Anterior cingulate cortex (tissue), 58 donors: ENCODE results near the gene TAF5.
A peak's percentile ranks its signal among the peaks of the same experiment; 100 is the strongest.
"Not testable (repeated sequence)": the region's sequence is repeated elsewhere in the genome, so short reads cannot be mapped to it uniquely, and the experiment has no call there.

Source experiments
- DNase-seq, 58 donors: peaks; one replicate each; lab custom pipeline; 2025; lab: John Stamatoyannopoulos, UW

TAF5 gene

GRCh38 chr10:103367782-103368518 lies at the start of gene TAF5:
TSS of gene TAF5 (plus strand) at chr10:103367976. CDS start at chr10:103367990, 14 bp downstream.
- peak; percentile 52 to 94 (median 85) for DNase-seq

GRCh38 chr10:103327906-103328305 lies 39.9 kb upstream of the TAF5 start:
- no peak for DNase-seq

GRCh38 chr10:103333934-103334520 lies 33.7 kb upstream of the TAF5 start:
- DNase-seq: no peak

- DNase-seq: no peak
These were observed 33.2 kb upstream of the TAF5 start for GRCh38 chr10:103334567-103334966.

DNA sequence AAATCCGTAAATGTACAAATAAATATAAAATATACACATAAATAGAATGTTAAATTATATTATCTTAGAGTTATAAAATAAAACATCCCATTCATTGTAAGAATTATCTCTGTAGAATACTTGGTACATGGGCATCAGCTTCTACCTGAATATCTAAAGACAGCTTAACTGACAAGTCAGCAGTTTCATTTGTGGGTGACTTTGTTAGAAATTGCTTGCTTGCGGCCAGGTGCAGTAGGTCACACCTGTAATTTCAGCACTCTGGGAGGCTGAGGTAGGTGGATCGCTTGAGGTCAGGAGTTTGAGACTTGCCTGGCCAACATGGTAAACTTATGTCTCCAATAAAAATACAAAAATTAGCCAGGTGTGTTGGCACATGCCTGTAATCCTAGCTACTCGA lies 31.4 kb upstream of the TAF5 start:
- DNase-seq: no peak

GRCh38 chr10:103350175-103350516 lies 17.6 kb upstream of the TAF5 start:
- no peak for DNase-seq

DNA sequence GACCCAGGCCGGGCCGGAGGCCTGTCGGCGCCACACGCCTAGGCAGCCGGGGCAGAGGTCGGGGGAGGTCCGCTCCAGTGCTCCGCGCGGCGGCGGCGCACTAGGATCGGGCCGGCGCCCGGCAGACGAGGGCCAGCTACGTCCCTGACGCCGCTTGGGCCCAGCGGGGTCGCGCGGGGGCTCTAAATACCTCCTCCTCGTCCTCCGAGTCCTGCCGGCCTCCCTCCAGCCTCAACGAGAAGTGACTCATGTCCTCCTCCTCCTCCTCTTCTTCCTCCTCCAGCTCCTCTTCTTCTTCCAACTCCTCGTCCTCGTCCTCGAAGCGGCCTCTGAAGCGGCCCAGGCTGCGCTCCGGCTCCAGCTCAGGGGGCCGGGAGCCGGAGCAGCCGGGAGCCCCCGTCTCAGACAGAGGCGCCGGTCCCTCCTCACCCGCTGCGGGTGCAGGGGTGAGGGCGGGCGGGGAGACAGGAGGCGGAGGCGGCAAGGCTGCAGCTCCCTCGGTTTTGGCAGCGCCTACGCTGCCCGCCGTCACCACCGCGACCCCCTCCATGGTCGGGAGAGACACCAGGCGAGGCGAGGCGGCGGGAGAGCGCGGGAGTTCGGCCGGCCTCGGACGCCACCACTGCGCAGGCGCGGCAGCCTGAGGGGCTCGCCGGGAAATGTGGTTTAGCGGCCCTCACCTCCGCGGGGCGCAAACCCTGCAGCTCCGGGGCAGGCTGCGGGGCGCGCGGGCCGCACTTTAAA lies 17.1 kb upstream of the TAF5 start, which contains the start of gene PCGF6:
PCGF6 (minus strand) TSS at position 624 of the 744 bp plus-strand sequence; CDS start at position 550, 74 bp downstream.
- DNase-seq: peak; percentile 15 to 85 (median 70)

GRCh38 chr10:103353281-103353680 lies 14.5 kb upstream of the TAF5 start:
- no peak for DNase-seq

DNA sequence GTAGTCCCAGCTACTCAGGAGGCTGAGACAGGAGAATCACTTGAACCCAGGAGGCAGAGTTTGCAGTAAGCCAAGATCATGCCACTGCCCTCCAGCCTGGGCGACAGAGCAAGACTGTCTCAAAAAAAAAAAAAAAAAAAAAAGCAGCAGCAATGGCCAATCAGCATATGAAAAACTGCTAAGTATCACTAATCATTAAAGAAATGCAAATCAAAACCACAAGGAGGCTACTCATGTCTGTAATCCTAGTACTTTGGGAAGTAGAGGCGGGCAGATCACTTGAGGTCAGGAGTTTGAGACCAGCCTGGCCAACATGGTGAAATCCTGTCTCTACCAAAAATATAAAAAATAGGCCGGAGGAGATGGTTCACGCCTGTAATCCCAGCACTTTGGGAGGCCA lies 13.2 kb upstream of the TAF5 start:
- not testable (repeated sequence) for DNase-seq

- no peak for DNase-seq
These were observed 11.7 kb upstream of the TAF5 start for GRCh38 chr10:103355906-103356599.

DNA sequence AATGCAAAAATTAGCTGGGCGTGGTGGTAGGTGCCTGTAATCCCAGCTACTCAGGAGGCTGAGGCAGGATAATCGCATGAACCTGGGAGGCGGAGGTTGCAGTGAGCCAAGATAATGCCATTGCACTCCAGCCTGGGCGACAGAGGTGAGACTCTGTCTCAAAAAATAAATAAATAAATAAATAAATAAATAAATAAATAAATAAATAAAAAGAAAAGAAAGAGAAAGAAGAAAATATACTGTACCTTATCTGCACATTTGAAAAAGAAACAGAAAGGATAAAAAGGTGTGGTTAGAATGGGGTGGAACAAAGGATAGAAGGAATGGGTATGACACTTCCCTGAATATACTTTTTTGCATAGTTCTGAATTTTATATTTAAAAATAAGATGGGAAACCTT lies 8.3 kb upstream of the TAF5 start:
- DNase-seq: not testable (repeated sequence)

GRCh38 chr10:103360791-103361190 lies 7.0 kb upstream of the TAF5 start:
- not testable (repeated sequence) for DNase-seq

DNA sequence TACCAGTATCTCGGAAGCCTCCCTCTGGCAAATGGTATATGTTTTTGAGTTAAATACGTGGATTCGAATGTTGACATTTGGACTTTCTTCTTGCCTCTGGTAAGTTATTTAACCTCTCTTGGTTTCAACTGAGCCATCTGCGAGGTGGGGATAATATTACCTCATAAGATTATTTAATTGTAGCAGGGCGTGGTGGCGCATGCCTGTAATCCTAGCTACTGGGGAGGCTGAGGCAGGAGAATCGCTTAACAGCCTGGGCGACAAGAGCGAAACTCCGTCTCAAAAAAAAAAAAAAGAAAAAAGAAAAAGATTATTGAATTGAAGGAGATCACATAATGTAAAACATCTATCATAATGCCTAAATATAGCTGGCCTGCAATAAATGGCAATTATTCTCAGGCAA lies 396 bp upstream of the TAF5 start:
- DNase-seq: no peak

DNA sequence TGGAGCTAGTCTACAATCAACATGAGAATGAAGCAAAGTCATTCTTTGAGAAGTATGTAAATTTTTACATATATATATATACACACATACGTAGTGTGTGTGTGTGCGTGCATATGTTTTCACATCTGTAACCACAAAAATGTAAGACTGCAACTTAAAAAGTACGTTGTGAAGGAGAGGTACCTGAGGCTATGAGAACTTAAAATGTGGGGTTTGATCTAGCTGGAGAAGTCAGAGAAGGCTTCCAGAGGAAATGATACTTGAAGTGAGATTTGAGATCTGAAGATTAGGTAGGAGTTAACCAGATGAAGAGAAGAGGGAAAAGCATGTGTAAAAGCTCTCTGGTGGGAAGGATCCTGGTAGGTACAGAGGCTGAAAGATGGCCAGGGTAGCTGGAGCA lies 5.8 kb downstream of the TAF5 start:
- DNase-seq: no peak

- DNase-seq: no peak
These were observed 6.5 kb downstream of the TAF5 start for GRCh38 chr10:103374263-103374662.

GRCh38 chr10:103382769-103383168 lies 15.0 kb downstream of the TAF5 start:
- no peak for DNase-seq

GRCh38 chr10:103394180-103394579 lies 26.4 kb downstream of the TAF5 start:
- DNase-seq: no peak

- no peak for DNase-seq
These were observed 27.9 kb downstream of the TAF5 start for GRCh38 chr10:103395754-103396066.

GRCh38 chr10:103396067-103396788 lies 28.5 kb downstream of the TAF5 start, which contains the start of the genes ATP5MK and PDCD11:
TSS of gene ATP5MK (minus strand) at chr10:103396475. CDS start at chr10:103392457, 4,018 bp downstream.
TSS of gene PDCD11 (plus strand) at chr10:103396626. CDS start at chr10:103398427, 1,801 bp downstream.
- peak; percentile 79 to 99 (median 96) for DNase-seq

GRCh38 chr10:103396789-103397087 lies 29.0 kb downstream of the TAF5 start:
- no peak for DNase-seq
